Globus pallidus (tissue), 1 donor: ENCODE measurements around the gene PPFIBP2.

Experiments
- DNase-seq: peaks from one replicate; pipeline ENCODE4 v3.0.0-alpha.2; 2015; ENCODE audit warnings: low spot score

The PPFIBP2 gene

DNA sequence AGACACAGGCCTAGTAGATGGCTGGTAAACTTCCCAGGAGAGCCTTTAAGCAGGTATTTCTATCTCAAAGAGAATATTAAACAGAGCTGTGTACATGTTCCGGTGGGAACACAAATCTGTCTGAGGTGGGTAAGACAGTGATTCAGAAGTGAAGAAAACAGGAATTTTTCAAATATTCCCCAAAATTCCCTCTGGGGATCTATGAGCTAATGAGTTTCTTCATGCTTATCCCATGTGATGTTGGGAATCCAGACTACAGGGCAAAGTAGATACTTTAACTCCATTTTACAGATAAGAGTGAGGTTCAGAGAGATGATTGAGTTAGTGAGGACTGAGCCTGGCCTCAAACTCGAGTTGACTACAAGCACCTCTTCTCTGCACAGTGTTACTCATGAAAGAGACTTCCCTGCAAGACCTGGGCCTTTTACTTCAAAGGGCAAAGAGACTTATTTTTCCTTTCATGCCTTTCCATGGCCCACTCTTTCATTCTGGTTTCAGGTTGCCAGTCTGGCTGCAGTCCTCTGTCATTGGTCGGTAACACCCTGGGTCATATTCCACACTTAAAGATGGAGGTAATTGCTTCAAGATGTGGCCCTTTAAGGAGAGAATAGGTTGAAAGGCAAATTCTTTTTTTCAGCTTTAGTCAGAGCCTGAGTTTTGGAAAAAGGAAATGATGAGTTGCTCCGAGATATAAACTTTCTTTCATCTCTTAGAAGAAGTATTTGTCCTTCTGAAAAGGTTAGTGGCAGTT is 89.4 kb downstream of the PPFIBP2 start:
- DNase-seq, result no peak

DNA sequence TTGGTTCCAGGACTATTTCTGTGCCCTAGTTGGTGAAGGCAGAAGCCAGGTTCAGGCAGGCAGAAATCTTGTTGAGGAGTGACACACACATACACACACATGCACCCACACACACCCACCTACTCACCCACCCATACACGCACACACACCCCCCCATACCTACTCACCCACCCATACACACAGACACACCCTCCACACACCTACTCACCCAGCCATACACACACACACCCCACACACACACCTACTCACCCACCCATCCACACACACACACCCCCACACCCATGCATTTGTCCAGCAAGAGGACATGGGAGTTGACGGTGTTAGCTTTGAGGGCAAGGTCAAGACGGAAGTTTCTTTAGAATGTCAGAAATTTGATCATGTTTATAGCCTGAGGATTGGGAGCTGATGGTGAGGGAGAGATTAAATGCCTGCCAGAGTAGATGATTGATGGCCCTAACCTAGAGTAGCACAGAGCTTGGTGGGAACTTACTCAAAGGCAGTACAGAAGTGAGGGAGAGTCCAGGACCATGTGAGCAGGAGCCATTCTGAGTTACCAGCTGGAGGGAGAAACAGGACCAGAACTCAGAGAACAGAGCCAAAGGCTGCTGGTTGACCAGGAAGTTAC is 90.6 kb downstream of the PPFIBP2 start:
- no peak for DNase-seq

- DNase-seq, result no peak
Measured at GRCh38 chr11:7605186-7605943, 91.6 kb downstream of the PPFIBP2 start.

- no peak for DNase-seq
Measured at GRCh38 chr11:7606496-7606895, 92.7 kb downstream of the PPFIBP2 start.

DNA sequence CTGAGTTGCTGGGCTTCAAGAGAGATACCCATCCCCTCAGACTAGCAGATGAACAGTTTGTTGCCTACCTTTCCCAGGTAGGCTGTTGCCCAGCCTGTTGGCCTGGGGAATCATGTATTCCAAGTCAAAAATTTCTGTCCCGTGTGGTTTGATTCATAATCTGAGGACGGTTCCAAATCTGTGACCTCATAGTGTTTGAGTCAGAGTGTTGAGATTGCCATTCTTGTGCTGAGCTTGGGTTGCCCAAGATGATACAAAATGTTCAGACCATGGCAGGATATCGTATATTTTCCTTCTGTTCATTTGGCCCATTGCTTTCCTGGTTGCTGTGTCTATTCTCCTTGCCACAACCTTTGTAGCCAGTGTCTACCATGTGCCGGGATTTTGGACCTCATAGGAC is 95.2 kb downstream of the PPFIBP2 start:
- DNase-seq, result no peak

GRCh38 chr11:7609521-7609920 is 95.7 kb downstream of the PPFIBP2 start:
- no peak for DNase-seq

GRCh38 chr11:7610393-7610792 is 96.6 kb downstream of the PPFIBP2 start:
- DNase-seq, result no peak

DNA sequence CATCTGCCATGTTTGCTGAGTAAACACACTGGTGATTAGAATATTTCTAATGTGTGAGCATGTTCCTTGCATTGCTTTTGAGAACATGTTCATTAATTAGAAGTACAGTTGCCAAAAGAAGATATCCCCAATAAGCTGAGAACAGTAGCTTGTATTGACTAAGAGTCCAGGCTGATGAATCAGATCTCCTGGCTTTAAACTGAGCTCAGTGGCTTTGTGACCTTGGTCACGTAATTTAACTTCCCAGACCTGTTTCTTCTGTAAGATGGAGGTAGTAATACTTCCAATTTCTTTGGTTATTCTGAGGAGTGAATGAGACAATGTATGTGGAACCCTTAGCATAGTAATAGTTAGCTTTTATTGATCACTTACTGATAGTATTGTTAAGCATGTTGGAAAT is 97.6 kb downstream of the PPFIBP2 start:
- no peak for DNase-seq

- DNase-seq, result no peak
Measured at GRCh38 chr11:7612056-7612660, 98.4 kb downstream of the PPFIBP2 start.

- DNase-seq, result no peak
Measured at GRCh38 chr11:7612661-7613393, 99.0 kb downstream of the PPFIBP2 start.

DNA sequence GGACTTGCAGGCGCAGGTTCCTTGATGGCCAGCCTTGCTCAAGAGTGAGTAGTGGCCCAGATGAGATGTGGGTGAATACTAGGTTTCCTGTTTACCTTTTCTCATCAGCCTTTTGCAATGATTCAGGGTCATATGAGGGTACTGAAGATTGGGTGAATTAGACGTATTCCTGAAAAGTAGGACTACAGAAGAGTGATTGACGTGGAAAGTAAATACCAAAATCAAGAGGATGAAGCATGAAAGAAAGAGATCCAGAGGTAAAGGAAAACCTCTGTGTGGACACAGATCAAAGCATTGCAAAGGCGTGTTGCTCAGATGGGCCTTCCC is 99.6 kb downstream of the PPFIBP2 start:
- DNase-seq, result no peak

- no peak for DNase-seq
Measured at GRCh38 chr11:7614656-7615055, 100.9 kb downstream of the PPFIBP2 start.

GRCh38 chr11:7617032-7617431 is 103.2 kb downstream of the PPFIBP2 start:
- no peak for DNase-seq

DNA sequence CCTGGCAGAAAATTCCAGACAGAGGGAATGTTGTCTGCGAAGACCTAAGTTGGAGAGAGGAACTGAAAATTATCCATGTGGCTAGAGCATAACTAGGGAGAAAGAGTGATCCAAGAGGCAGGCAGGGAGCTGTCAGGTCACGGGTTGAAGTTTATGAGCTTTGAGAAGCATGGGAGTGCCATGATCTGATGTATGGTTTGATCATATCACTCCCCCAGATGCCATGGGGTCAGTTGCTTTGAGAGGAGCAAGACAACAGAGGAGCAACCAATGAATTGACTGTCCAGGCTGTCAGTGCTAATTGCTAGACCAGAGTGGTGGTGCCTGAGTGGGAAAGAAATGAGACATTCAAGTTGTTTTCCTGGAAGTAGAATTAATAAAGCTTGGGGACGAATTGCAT is 105.5 kb downstream of the PPFIBP2 start:
- no peak for DNase-seq

DNA sequence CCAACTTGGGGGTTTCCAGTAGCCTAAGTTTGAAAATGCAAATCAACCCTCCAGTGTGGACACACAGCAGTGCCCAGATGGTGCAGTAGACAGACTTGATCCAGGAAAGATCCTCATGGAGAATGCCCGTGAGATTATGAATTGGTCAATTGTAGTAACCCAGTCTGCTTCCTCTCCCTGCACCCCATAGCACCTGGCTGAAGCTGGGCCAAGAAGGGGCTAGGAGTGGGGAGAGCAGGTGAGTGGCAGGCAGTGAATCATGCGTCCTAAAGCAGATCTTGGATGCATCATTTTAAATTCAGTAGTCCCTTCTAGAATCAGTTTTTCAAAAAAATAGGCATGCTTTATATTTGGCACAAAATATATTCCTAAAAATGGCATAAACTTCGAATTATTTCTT is 107.3 kb downstream of the PPFIBP2 start:
- DNase-seq, result no peak

- no peak for DNase-seq
Measured at GRCh38 chr11:7621554-7621953, 107.8 kb downstream of the PPFIBP2 start.

DNA sequence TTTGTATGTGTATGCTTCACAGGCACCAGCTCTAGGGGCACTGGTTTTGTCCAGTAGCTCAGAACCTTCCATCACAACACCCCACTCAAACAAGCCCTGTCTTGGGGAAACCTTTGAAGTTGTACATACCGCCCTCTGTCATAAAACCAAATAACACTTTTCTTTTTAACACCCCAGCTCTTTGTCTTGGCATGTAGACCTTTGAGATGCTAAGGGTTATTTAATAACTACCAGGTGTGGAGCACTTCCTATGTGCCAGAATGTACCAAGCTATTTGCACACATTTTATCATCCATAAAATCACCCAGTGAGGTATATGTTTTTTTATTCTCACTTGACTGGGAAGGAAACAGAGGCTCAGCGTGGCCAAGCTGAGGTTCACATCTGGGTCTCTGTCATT is 108.9 kb downstream of the PPFIBP2 start:
- no peak for DNase-seq

GRCh38 chr11:7628660-7629059 is 114.9 kb downstream of the PPFIBP2 start:
- DNase-seq, result no peak

- DNase-seq, result peak; percentile 76
Measured at GRCh38 chr11:7630002-7630401, 116.2 kb downstream of the PPFIBP2 start.

DNA sequence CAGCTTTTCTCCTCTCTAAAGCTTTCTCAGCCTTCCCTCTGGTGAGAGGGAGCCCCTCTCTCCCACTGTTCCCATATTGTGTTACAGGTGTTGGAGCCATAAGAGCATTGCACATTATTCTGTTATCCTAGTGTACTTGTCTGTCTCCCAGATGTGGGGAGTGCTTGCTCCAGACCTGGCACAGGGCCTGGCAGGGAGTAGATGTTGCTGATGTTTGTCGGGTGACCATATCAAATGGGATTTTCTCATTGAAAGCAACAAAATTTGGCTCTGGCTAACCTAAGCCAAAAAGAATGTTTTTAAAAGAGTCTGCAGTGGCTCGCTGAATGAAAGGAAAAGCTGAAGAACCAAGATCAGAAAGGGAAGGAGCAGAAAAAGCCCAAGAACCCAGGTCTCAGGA is 118.4 kb downstream of the PPFIBP2 start:
- no peak for DNase-seq

DNA sequence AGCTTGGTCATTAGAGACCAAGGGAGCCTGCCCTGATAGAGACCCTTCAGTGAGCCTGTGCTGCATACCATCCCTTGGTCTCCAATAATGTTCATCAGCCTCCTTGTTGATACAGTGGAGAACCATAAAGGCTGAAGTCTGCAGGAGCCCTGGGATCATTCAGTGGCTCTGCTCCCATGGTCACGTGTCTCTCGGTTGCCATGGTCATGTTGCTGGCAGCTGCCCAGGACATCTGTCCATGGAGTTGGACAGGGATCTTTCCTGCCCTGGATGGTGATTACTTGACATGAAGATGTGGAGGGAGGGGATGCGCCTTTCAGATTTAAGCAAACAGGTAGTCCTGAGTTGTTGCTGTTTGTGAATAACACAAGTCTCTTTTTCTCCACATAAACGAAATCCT is 121.3 kb downstream of the PPFIBP2 start:
- peak; percentile 89 for DNase-seq

- DNase-seq, result no peak
Measured at GRCh38 chr11:7635708-7636107, 121.9 kb downstream of the PPFIBP2 start.
